Nephron (organoid): ENCODE data around the gene ATP10B.
"Not testable (repeated sequence)": the region's sequence is repeated elsewhere in the genome, so short reads cannot be mapped to it uniquely, and the experiment has no call there.

Source experiments
- H3K27ac Mint-ChIP-seq, 3 experiments: 2 replicates each; pipeline ENCODE4 v1.8.0; 2020; ENCODE audit warnings: mixed read lengths in 3 of 3, mild to moderate bottlenecking in 2 of 3, moderate library complexity in 1 of 3
- H3K27me3 Mint-ChIP-seq: 2 replicates; pipeline ENCODE4 v1.8.0; 2021; ENCODE audit warnings: low read depth, mild to moderate bottlenecking, moderate library complexity, mixed read lengths
- H3K36me3 Mint-ChIP-seq: 2 replicates; pipeline ENCODE4 v1.8.0; 2020; ENCODE audit warnings: low read depth, mixed read lengths
- H3K4me1 Mint-ChIP-seq: 2 replicates; pipeline ENCODE4 v1.8.0; 2020; ENCODE audit warnings: mixed read lengths
- H3K4me3 Mint-ChIP-seq, 3 experiments: 2 replicates each; pipeline ENCODE4 v1.8.0; 2020; ENCODE audit warnings: mild to moderate bottlenecking in 3 of 3, mixed read lengths in 3 of 3, moderate library complexity in 2 of 3
- H3K9me3 Mint-ChIP-seq: 2 replicates; pipeline ENCODE4 v1.8.0; 2020; ENCODE audit warnings: mixed read lengths
- CTCF ChIP-seq, 3 experiments: fragments of 200-600 bp; sonication (generic); IDR thresholded peaks; one replicate each; pipeline ENCODE4 v1.5.0; 2021; ENCODE audit warnings: antibody characterized with exemption in 3 of 3; ENCODE audit not compliant: unreplicated experiment in 3 of 3

The ATP10B gene, protein sequence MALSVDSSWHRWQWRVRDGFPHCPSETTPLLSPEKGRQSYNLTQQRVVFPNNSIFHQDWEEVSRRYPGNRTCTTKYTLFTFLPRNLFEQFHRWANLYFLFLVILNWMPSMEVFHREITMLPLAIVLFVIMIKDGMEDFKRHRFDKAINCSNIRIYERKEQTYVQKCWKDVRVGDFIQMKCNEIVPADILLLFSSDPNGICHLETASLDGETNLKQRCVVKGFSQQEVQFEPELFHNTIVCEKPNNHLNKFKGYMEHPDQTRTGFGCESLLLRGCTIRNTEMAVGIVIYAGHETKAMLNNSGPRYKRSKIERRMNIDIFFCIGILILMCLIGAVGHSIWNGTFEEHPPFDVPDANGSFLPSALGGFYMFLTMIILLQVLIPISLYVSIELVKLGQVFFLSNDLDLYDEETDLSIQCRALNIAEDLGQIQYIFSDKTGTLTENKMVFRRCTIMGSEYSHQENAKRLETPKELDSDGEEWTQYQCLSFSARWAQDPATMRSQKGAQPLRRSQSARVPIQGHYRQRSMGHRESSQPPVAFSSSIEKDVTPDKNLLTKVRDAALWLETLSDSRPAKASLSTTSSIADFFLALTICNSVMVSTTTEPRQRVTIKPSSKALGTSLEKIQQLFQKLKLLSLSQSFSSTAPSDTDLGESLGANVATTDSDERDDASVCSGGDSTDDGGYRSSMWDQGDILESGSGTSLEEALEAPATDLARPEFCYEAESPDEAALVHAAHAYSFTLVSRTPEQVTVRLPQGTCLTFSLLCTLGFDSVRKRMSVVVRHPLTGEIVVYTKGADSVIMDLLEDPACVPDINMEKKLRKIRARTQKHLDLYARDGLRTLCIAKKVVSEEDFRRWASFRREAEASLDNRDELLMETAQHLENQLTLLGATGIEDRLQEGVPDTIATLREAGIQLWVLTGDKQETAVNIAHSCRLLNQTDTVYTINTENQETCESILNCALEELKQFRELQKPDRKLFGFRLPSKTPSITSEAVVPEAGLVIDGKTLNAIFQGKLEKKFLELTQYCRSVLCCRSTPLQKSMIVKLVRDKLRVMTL (N-terminal part only)

DNA sequence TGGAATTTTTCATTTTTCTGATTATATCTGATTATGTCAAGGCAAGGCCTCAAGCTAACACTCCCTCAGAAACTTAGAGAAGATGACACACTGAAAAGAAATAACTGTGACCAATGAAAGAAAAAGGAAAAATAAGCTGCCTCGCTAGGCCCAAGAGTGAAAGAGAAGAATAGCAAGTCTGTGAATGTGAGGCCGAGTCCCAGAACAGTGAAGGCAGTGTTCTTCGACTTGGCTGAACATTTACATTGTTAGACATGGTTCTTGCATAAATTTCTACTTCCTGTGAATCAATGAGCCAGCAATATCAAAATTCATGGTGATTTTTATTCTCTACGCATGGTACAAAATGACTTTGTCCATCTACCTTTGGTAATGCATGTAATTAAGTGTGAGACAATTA is at the start of gene ATP10B:
TSS of gene ATP10B (minus strand) at position 163 of the 400 bp plus-strand sequence. CDS start 164,137 bp downstream, outside the sequence.
- no peaks in the 10 kb centered on the region for H3K36me3 Mint-ChIP-seq
- peaks cover 4% of the 10 kb centered on the region for H3K27me3 Mint-ChIP-seq
- H3K4me1 Mint-ChIP-seq: no peaks in the 10 kb centered on the region
- no peak within 1 kb of the TSS for H3K27ac Mint-ChIP-seq
- H3K9me3 Mint-ChIP-seq: no peaks in the 10 kb centered on the region
- no peak within 1 kb of the TSS for H3K4me3 Mint-ChIP-seq
- TF ChIP-seq CTCF (IDR thresholded peaks at IDR 0.05; ENCODE audit: unreplicated experiment in 3 of 3): no peak

GRCh38 chr5:160901656-160902055 is 49.6 kb upstream of the ATP10B start:
- peaks cover 11% of the 10 kb centered on the region for H3K27me3 Mint-ChIP-seq
- peaks cover 3% of the 10 kb centered on the region for H3K9me3 Mint-ChIP-seq
- no peaks in the 10 kb centered on the region for H3K4me1 Mint-ChIP-seq
- no peaks in the 10 kb centered on the region for H3K36me3 Mint-ChIP-seq
- no peak for TF ChIP-seq CTCF (IDR thresholded peaks at IDR 0.05; ENCODE audit: unreplicated experiment in 3 of 3)
- no peak overlapping the region for H3K27ac Mint-ChIP-seq
- H3K4me3 Mint-ChIP-seq: no peak overlapping the region

DNA sequence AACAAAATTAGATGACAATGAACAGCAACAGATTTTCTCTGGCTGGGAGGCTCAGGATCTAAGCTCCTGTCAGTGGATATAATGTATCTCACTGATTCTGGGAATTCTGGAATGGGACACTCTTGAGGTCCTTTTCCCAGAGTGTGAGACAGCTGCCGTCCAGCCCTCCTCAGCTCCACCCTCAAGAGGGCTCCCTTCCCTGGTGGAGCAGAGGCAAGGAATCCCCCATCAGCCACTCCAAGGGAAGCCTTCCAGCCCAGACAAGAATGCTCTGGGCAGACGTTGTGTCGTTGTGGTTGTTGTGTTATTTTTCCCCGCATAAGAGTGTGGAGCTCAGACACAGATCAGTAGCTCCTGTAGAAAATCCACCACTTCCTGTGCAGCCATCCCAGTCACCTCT is 47.7 kb upstream of the ATP10B start:
- TF ChIP-seq CTCF (IDR thresholded peaks at IDR 0.05; ENCODE audit: unreplicated experiment in 3 of 3): no peak
- Mint-ChIP-seq H3K27ac (no peak overlapping the region), H3K27me3 (peaks cover 3% of the 10 kb centered on the region), H3K4me3 (no peak overlapping the region), H3K36me3 (no peaks in the 10 kb centered on the region), H3K9me3 (peaks cover 8% of the 10 kb centered on the region), H3K4me1 (no peaks in the 10 kb centered on the region)

GRCh38 chr5:160893180-160893964 is 41.4 kb upstream of the ATP10B start:
- H3K27ac Mint-ChIP-seq, H3K36me3 Mint-ChIP-seq, H3K4me1 Mint-ChIP-seq, H3K27me3 Mint-ChIP-seq, H3K4me3 Mint-ChIP-seq: not testable (repeated sequence)
- H3K9me3 Mint-ChIP-seq: peaks cover 25% of the 10 kb centered on the region

DNA sequence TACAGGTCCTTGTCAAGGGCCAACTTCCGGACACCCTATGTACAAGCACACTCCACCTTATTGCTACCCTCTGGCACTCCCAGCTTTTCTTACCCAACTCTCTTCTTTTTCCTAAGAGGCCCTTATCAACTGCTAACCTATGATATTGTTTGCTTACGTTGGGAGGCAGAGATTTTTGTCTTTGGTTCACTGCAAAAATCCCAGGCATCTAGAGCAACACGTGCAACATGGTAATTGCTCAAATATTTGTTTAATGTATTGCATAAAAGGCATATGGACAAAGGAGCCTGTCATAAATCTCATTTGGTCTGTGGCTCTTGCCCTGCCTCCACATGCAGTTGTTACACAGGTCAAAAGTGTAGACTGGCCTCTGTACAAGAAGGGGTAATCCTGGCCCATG is 35.8 kb upstream of the ATP10B start:
- peaks cover 8% of the 10 kb centered on the region for H3K9me3 Mint-ChIP-seq
- H3K27ac Mint-ChIP-seq: no peak overlapping the region
- H3K4me3 Mint-ChIP-seq: no peak overlapping the region
- no peaks in the 10 kb centered on the region for H3K27me3 Mint-ChIP-seq
- no peak for TF ChIP-seq CTCF (IDR thresholded peaks at IDR 0.05; ENCODE audit: unreplicated experiment in 3 of 3)
- H3K4me1 Mint-ChIP-seq: no peaks in the 10 kb centered on the region
- no peaks in the 10 kb centered on the region for H3K36me3 Mint-ChIP-seq

- peak overlapping the region; percentile 73 to 80 (median 80) for H3K4me3 Mint-ChIP-seq
Observed at GRCh38 chr5:160873560-160874200, 21.7 kb upstream of the ATP10B start.

More at GRCh38 chr5:160873560-160874200, 21.7 kb upstream of the ATP10B start:
- H3K27me3 Mint-ChIP-seq, H3K36me3 Mint-ChIP-seq, H3K4me1 Mint-ChIP-seq, H3K9me3 Mint-ChIP-seq: not testable (repeated sequence)
- peak overlapping the region in 2 of 3 experiments; percentile 72 to 79 for H3K27ac Mint-ChIP-seq
